Measurements from ENCODE around the gene STUB1.

Gene STUB1

GRCh38 chr16:726438-727290 lies 46.5 kb downstream of the STUB1 start, which contains the start of the genes CCDC78 and HAGHL:
CCDC78 (minus strand) TSS chr16:726443; CDS start chr16:726367, 76 bp downstream.
HAGHL (plus strand) TSS chr16:727106; CDS start chr16:727510, 404 bp downstream.
- peak; percentile 26 to 58 for DNase-seq

GRCh38 chr16:727291-727977 lies 47.2 kb downstream of the STUB1 start:
- DNase-seq = no peak

- peak in 1 of 2 donors; percentile 47 for DNase-seq
These were observed 48.1 kb downstream of the STUB1 start for GRCh38 chr16:728131-728889.

DNA sequence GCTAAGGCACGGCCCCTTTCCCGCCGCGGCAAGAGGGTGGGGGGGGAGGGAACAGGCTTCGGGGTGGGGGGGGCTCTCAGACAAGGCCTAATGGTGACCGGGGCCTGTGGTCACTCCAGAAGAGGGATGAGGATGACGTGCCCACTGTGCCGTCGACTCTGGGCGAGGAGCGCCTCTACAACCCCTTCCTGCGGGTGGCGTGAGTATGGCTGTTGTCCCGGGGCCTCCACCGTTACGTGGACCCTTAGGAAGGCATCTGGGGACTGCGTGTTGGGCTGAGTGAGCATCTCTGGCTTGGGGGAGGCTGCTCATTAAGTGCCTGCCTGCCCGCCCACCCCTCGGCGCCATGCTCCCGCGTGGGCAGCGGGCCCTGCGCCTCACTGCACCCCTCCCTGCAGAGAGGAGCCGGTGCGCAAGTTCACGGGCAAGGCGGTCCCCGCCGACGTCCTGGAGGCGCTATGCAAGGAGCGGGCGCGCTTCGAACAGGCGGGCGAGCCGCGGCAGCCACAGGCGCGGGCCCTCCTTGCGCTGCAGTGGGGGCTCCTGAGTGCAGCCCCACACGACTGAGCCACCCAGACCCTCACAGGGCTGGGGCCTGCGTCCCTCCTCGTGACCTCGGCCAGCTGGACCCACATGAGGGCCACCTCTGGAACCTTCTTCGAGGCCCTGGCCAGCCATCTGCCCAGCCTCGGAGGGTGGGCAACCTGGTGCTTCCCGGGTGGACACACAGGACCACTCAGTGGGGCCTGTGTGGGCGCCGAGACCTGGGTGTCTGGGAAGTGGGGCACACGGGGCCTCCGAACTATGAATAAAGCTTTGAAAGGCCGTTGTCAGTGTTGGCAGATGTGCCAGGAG lies 48.9 kb downstream of the STUB1 start:
- no peak for DNase-seq

DNA sequence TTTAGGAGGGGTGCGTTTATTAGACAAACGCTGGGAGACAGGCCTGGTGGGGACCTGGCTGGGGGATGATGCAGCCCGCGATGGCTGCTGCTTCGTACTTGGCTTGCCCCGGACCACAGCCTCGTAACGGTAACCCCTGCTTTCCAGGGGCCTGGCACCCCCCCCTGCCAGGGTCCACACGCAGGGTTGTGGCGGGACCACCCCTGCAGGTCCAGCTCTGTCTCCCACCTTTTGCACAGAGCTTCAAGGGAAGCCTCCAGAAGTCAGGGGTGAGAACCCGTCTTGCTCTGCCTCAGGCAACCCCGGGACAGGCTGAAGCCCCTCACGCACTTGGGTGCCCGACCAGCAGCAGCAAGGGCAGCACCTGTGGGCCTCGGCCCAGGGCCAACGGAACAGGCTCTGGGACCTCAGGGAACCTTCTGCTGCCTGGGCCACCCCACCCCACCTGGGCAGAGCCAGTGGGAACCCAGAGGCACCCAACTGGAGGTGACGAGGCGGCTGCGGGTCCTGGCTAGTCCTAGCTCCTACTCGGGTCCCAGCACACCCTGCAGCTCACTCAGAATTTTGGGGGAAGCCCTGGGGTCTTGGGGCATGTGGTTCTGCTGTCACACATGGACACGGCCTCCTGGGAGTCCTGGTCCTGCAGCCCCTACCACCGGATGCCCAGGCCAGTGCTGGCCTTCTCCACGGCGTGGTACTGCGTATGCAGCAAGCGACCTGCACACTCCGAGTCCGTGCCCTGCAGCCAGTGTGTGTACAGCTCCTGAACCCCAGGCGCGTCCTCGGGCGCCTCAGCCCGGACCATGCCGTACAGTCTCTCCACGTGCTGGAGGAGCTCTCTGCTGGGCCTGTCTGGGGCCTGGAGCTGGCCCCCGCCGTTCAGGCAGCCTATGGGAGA lies 49.8 kb downstream of the STUB1 start:
- DNase-seq = no peak

GRCh38 chr16:730666-731509 lies 50.7 kb downstream of the STUB1 start:
- DNase-seq = no peak

- DNase-seq = no peak
These were observed 52.1 kb downstream of the STUB1 start for GRCh38 chr16:732332-732731.

Data from hippocampal formation (tissue), 2 donors.